HG03558 (cell line): ENCODE results near the gene MEOX2.

Experiments
- ATAC-seq: cut with Tn5 transposase; IDR thresholded peaks from one replicate; pipeline ENCODE4 v1.9.1; 2021; ENCODE audit warnings: moderate number of reproducible peaks; ENCODE audit not compliant: unreplicated experiment; ENCODE audit errors: extremely low read depth

Gene MEOX2

GRCh38 chr7:15682111-15682510, 4.4 kb downstream of the MEOX2 start:
- no peak for ATAC-seq

DNA sequence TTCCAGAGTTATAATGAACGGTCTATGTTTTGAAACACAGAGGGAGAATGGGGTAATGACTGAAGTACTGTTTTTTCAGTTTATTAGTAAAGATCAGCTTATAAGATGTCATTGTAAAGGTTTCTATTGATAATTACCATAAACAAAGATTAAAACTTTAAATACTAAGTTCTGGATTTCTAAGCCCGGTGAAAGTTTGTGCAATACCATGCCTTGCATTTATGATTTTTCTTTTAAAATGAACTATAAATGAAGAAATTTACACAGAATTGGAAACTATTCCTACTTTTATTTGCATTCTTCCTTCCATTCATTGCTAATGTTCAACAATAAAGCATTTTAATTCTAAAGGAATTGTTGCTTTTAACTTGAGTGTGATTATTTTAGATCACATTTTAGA, 4.9 kb downstream of the MEOX2 start:
- ATAC-seq = no peak

DNA sequence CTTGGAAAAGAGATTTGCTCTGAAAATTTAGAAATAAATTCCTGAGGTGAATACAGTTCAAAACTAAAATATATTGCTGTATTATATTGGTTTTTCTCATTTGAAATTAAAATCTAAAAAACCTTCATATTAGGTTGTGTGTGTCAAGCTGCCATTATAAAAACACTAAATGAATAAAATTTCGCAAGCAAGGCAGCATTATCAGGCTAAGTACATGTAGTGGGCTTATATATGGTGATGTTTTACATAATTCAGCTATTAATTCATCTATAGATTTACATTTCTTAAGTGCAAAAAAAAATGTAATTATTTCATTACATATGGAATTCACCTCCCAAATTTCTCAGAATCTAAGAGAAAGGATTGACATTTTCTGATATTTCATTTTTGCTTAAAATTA, 5.3 kb downstream of the MEOX2 start:
- ATAC-seq = no peak

DNA sequence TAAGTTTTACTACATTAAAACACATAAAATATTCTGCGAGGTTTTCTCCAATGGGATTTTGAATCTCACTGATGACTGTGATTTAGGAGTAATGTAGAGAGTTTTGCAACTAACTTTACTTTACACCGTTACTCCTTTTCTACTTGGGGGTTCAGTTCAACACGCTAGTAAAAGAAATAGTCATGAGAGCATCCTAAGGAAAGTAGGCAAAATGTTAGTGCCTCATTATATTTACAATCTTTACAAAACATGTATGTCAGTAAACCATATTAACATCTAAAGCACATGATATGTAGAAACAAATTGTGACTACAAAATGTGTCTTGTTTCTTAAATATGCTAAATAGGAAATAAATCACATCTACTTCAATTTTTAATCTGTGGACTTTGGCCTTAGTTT, 6.0 kb downstream of the MEOX2 start:
- no peak for ATAC-seq

GRCh38 chr7:15679306-15679705, 7.2 kb downstream of the MEOX2 start:
- no peak for ATAC-seq

DNA sequence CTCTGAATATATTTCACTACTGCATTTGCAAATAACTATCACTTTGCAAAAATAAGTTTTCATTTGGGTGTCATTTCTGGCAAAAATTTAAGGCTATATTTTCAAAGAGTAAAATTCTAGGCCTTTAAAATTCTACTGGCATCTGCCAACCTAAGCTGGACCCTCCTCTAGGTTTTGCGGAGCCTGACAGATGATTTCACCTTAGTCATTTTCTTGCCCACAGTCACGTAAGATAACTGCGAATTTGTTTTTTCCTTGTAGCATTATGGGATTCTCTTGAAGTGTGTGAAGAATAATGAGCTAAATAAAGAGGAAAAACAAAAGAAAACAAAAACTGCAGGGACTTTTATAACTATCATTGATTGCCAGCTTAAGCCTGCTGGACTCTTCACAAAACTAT, 7.8 kb downstream of the MEOX2 start:
- no peak for ATAC-seq

DNA sequence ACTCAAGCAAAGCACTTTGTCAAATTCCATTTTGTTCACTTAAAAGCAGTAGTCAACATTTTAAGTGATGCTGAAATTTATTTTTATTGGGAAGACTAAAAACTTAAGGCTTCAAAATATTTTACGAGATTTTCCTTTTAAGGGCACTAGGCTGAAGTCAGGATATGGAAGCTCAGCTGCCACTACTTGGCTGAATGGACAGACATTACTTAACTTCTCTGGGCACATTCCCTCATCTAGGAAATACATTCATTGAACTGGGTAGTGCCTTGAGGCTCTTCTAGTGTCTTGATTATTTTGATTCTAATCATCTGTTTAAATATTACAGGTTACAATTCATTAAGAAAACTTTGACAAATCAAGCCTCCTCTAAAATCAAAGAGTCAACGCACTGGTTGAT, 11.1 kb downstream of the MEOX2 start:
- ATAC-seq = no peak

- no peak for ATAC-seq
Measured at GRCh38 chr7:15674586-15674985, 11.9 kb downstream of the MEOX2 start.

- no peak for ATAC-seq
Measured at GRCh38 chr7:15669443-15670090, 16.9 kb downstream of the MEOX2 start.

DNA sequence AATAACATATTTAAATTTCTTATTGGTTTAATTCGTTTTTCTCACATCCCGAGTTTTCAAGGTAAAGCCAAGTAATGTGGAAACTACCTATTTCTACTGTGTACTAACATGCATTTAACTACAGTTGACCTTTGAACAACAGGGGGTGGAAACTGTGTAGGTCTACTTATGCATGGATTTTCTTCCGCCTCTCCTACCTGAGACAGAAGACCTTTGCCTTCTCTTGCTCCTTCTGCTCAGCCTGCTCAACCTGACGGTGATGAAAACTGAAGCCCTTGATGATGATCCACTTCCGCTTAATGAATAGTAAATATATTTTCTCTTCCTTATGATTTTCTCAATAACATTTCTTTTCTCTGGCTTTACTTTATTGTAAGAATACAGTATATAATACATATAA, 18.5 kb downstream of the MEOX2 start:
- ATAC-seq = no peak

GRCh38 chr7:15662451-15662850, 24.0 kb downstream of the MEOX2 start:
- ATAC-seq = no peak

- no peak for ATAC-seq
Measured at GRCh38 chr7:15658247-15658646, 28.2 kb downstream of the MEOX2 start.

- no peak for ATAC-seq
Measured at GRCh38 chr7:15652776-15653290, 33.6 kb downstream of the MEOX2 start.

- ATAC-seq = no peak
Measured at GRCh38 chr7:15651693-15652092, 34.8 kb downstream of the MEOX2 start.

- no peak for ATAC-seq
Measured at GRCh38 chr7:15650787-15651186, 35.7 kb downstream of the MEOX2 start.

DNA sequence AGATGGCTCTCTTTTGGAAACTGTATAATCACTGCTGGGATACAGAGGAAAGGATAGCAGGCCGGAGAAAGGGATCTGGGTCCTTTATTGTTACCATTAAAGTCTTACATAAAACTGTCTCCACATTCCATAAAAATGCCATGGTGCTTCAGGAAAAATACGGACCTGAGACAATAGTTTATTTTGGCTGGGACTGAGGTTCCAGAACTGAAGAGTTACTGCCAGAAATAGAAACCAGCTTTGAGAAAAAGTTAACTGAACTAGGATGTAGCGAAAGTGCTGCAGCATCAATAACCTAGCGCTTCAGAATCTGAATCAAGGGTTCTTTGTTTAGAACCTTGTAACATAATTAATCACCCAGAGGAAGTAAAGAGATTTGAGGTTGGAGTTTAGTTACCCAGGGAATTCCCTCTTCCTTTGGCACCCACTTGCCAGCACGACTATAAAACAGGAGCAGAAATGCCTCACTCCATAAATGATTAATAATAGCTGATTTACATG, 38.0 kb downstream of the MEOX2 start:
- ATAC-seq = no peak

DNA sequence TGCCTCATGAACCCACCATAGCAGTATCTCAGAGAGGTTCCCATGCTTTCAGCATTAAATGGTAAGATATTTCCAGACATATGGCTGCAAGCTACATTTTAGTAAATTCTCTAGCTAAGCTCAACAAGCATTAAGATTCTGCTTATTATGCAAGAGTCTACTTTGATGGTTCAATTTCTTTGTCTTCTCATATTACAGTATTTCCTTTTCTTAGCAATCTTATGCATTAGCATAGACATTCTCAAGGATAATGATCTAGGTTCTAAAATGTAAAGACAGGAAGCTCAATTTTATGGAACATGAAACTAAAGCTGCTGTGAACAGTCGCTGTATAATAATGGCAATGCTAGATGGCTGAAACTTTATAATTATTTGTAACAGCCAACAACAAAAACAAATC, 39.2 kb downstream of the MEOX2 start:
- ATAC-seq = no peak

DNA sequence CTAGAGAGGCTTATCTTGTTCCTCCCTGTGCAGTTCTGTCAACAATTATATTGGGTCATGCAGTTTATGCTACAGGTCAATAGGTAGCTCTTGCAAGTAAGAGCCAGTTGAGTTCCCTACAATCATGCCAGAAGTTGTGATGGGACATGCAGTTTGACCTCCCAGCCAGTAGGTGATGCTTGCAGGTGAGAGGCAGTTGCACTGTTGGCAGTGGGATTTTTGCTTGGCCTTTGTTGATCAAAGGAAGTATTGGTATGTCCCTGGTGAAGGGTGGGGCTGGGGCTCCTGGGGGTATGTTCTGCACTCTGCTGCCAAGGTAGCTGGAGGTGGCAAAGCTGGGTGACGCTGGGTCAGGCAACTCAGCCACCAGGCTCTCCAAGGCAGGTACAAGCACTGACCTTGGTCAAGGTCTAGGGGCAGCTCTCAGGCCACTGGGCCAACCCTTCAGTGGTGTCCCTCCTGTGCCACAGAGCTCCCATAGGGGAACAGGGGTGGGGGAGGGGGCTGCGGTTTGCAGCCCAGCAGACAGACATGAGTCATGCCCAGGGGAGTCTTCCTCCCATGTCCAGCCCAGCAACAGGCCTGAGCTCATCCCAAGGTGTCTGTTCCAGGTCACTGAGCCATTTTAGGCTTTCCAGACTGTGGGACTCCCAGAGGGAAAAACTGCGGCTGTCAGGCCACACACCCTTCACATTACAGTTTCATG, 43.3 kb downstream of the MEOX2 start:
- ATAC-seq = no peak

GRCh38 chr7:15628876-15629275, 57.6 kb downstream of the MEOX2 start:
- ATAC-seq = no peak

GRCh38 chr7:15626041-15626440, 60.4 kb downstream of the MEOX2 start:
- ATAC-seq = no peak

GRCh38 chr7:15625466-15625865, 61.0 kb downstream of the MEOX2 start:
- ATAC-seq = no peak

DNA sequence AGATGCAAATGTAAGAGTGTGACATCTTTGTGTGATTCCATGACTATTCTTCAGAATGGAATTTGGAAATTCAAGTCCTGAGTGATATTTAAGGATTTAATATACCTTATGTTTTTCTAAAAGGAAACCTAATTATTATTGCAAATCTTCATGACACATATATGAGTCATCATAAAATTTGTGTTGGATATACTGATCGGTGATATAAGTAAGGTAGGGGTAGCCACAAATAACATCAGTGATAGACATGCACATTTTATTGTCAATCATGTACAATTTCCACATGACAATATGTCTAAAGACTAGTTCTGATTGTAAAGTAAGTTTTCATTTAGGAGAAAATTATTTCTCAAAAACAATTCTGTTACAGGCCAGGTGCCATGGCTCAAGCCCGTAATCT, 65.0 kb downstream of the MEOX2 start:
- ATAC-seq = no peak
